ENCODE results near the gene CALN1.
"Not testable (repeated sequence)": the region's sequence is repeated elsewhere in the genome, so short reads cannot be mapped to it uniquely, and the experiment has no call there.

CALN1 gene

GRCh38 chr7:71961283-71961682, 450.9 kb downstream of the CALN1 start:
- no peak overlapping the region for H3K4me3 ChIP-seq (replicated peaks; ENCODE audit: low read depth, low read length)
- TF ChIP-seq CTCF (IDR thresholded peaks at IDR 0.05; ENCODE audit: low read length, missing control alignments), result no peak
- no peak for DNase-seq (ENCODE audit: low read depth)

GRCh38 chr7:71942115-71942514, 470.0 kb downstream of the CALN1 start:
- no peak for TF ChIP-seq CTCF (IDR thresholded peaks at IDR 0.05; ENCODE audit: low read length, missing control alignments)
- DNase-seq (ENCODE audit: low read depth), result no peak
- H3K4me3 ChIP-seq (replicated peaks; ENCODE audit: low read depth, low read length), result no peak overlapping the region

- DNase-seq (ENCODE audit: low read depth), result no peak
- TF ChIP-seq CTCF (IDR thresholded peaks at IDR 0.05; ENCODE audit: low read length, missing control alignments), result no peak
- no peak overlapping the region for H3K4me3 ChIP-seq (replicated peaks; ENCODE audit: low read depth, low read length)
These were observed 474.2 kb downstream of the CALN1 start for GRCh38 chr7:71937840-71938371.

GRCh38 chr7:71935674-71936073, 476.5 kb downstream of the CALN1 start:
- DNase-seq (ENCODE audit: low read depth), result no peak
- TF ChIP-seq CTCF (IDR thresholded peaks at IDR 0.05; ENCODE audit: low read length, missing control alignments), result no peak
- no peak overlapping the region for H3K4me3 ChIP-seq (replicated peaks; ENCODE audit: low read depth, low read length)

GRCh38 chr7:71933426-71933825, 478.7 kb downstream of the CALN1 start:
- DNase-seq (ENCODE audit: low read depth), result no peak
- no peak overlapping the region for H3K4me3 ChIP-seq (replicated peaks; ENCODE audit: low read depth, low read length)
- TF ChIP-seq CTCF (IDR thresholded peaks at IDR 0.05; ENCODE audit: low read length, missing control alignments), result no peak

- no peak for DNase-seq (ENCODE audit: low read depth)
- no peak overlapping the region for H3K4me3 ChIP-seq (replicated peaks; ENCODE audit: low read depth, low read length)
- no peak for TF ChIP-seq CTCF (IDR thresholded peaks at IDR 0.05; ENCODE audit: low read length, missing control alignments)
These were observed 486.5 kb downstream of the CALN1 start for GRCh38 chr7:71925663-71926062.

- DNase-seq (ENCODE audit: low read depth); H3K4me3 ChIP-seq (replicated peaks; ENCODE audit: low read depth, low read length): not testable (repeated sequence)
These were observed 497.9 kb downstream of the CALN1 start for GRCh38 chr7:71914204-71914603.
